ENCODE data around the gene IRX2. TPM values are rescaled to one million over a fixed set of nuclear protein-coding genes. Genes with fewer than 3 reads are reported as not detected.
A peak's percentile ranks its signal among the peaks of the same experiment; 100 is the strongest.

The IRX2 gene
- total RNA-seq: 4.2 and 6.0 TPM in 2 replicates
- long read RNA-seq: 0 reads

DNA sequence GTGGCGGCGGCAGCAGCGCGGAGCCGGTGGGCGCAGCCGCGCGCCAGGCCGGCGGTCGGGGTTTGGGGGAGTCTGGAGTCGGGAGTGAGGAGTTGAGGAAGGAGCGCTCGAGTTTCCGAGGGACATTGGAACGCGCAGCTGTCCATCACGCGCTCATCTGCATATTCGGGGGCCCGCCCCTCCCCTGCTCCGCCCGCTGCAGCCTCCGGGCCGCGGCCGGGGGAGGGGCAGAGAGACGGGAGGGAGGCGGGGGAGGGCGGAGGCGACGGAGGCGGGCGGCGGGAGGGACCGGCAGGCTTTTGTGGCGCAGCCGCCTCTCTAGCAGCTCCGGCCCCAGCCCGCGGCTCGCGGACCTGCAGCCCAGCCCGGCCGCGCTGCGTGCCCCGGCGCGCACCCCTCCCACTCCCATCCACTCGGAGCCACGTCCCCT lies at the start of gene IRX2:
Gene IRX2, minus strand, starts transcription at position 86 of the 430 bp plus-strand sequence. CDS start 264 bp downstream, outside the sequence.
- H3K27me3 Mint-ChIP-seq: peaks cover 66% of the 10 kb centered on the region
- TF ChIP-seq, protein P1, sequence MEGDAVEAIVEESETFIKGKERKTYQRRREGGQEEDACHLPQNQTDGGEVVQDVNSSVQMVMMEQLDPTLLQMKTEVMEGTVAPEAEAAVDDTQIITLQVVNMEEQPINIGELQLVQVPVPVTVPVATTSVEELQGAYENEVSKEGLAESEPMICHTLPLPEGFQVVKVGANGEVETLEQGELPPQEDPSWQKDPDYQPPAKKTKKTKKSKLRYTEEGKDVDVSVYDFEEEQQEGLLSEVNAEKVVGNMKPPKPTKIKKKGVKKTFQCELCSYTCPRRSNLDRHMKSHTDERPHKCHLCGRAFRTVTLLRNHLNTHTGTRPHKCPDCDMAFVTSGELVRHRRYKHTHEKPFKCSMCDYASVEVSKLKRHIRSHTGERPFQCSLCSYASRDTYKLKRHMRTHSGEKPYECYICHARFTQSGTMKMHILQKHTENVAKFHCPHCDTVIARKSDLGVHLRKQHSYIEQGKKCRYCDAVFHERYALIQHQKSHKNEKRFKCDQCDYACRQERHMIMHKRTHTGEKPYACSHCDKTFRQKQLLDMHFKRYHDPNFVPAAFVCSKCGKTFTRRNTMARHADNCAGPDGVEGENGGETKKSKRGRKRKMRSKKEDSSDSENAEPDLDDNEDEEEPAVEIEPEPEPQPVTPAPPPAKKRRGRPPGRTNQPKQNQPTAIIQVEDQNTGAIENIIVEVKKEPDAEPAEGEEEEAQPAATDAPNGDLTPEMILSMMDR (IDR thresholded peaks at IDR 0.05; ENCODE audit: unreplicated experiment): no peak
- H3K36me3 Mint-ChIP-seq (ENCODE audit: insufficient read depth): peaks cover 7% of the 10 kb centered on the region
- DNase-seq (ENCODE audit: low spot score, unreplicated experiment): peak; percentile 72
- H3K9me3 Mint-ChIP-seq (ENCODE audit: low read depth): peaks cover 3% of the 10 kb centered on the region
- H3K4me1 Mint-ChIP-seq (ENCODE audit: low read depth): peaks cover 11% of the 10 kb centered on the region
- peak within 1 kb of the TSS; percentile 70 for H3K4me3 Mint-ChIP-seq (ENCODE audit: low read depth)
- H3K27ac Mint-ChIP-seq: no peak within 1 kb of the TSS

DNA sequence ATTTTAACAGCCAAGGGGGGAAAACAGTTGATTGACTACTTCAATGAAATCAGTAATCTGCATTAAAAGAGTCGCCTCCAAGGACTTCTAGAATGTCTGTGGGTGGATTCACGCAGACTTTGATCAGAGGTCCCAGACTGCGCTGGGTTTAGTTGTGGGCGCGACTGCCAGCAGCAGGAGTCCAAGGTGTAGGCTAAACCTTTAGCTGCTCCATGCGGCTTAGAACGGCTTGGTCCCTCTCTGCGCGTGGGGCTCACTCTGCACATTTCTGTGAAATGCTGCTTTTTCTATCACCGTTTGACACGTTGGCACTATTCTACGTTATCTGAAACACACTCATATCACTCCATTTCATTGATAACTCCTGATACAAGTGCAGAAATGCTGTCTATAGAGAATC lies 48.6 kb upstream of the IRX2 start:
- TF ChIP-seq, protein P1 (IDR thresholded peaks at IDR 0.05; ENCODE audit: unreplicated experiment): no peak

GRCh38 chr5:2797981-2798380 lies 46.5 kb upstream of the IRX2 start:
- H3K4me3 Mint-ChIP-seq (ENCODE audit: low read depth): no peak overlapping the region
- peaks cover 5% of the 10 kb centered on the region for H3K9me3 Mint-ChIP-seq (ENCODE audit: low read depth)
- H3K4me1 Mint-ChIP-seq (ENCODE audit: low read depth): peaks cover 2% of the 10 kb centered on the region
- peaks cover 91% of the 10 kb centered on the region for H3K27me3 Mint-ChIP-seq
- TF ChIP-seq, protein P1 (IDR thresholded peaks at IDR 0.05; ENCODE audit: unreplicated experiment): no peak
- no peak overlapping the region for H3K27ac Mint-ChIP-seq
- no peak for DNase-seq (ENCODE audit: low spot score, unreplicated experiment)
- no peaks in the 10 kb centered on the region for H3K36me3 Mint-ChIP-seq (ENCODE audit: insufficient read depth)

More for the DNA sequence above, 48.6 kb upstream of the IRX2 start:
- peaks cover 2% of the 10 kb centered on the region for H3K4me1 Mint-ChIP-seq (ENCODE audit: low read depth)
- H3K9me3 Mint-ChIP-seq (ENCODE audit: low read depth): no peaks in the 10 kb centered on the region
- H3K4me3 Mint-ChIP-seq (ENCODE audit: low read depth): no peak overlapping the region
- H3K27ac Mint-ChIP-seq: no peak overlapping the region
- DNase-seq (ENCODE audit: low spot score, unreplicated experiment): no peak
- no peaks in the 10 kb centered on the region for H3K36me3 Mint-ChIP-seq (ENCODE audit: insufficient read depth)
- H3K27me3 Mint-ChIP-seq: peaks cover 92% of the 10 kb centered on the region

DNA sequence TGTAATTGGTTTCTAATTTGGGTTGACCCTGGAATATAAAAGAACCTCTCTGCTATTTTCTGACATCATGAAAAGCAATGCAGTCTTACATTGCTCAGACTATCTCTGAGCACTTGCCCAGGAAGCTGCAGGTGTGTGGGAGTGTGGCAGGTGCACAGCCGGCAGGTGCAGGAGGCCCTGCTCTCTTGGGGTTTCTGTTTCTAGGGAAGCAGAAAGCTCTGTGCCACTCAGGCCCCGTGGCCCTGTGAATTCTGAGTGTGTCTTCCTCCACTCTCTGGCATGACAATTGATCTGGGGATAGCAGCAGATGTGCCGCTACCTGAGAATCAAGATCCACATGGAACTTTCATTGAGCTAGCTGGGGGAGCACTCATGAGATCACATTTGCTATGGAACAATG lies 45.7 kb upstream of the IRX2 start:
- TF ChIP-seq, protein P1 (IDR thresholded peaks at IDR 0.05; ENCODE audit: unreplicated experiment): no peak
- H3K9me3 Mint-ChIP-seq (ENCODE audit: low read depth): peaks cover 5% of the 10 kb centered on the region
- no peak overlapping the region for H3K4me3 Mint-ChIP-seq (ENCODE audit: low read depth)
- no peaks in the 10 kb centered on the region for H3K36me3 Mint-ChIP-seq (ENCODE audit: insufficient read depth)
- no peak overlapping the region for H3K27ac Mint-ChIP-seq
- H3K27me3 Mint-ChIP-seq: peaks cover 88% of the 10 kb centered on the region
- no peak for DNase-seq (ENCODE audit: low spot score, unreplicated experiment)
- peaks cover 2% of the 10 kb centered on the region for H3K4me1 Mint-ChIP-seq (ENCODE audit: low read depth)

GRCh38 chr5:2783223-2783622 lies 31.7 kb upstream of the IRX2 start:
- Mint-ChIP-seq H3K27ac (no peak overlapping the region), H3K36me3 (ENCODE audit: insufficient read depth) (no peaks in the 10 kb centered on the region)
- DNase-seq (ENCODE audit: low spot score, unreplicated experiment): no peak

More at GRCh38 chr5:2783223-2783622, 31.7 kb upstream of the IRX2 start:
- Mint-ChIP-seq H3K27me3 (peaks cover 62% of the 10 kb centered on the region), H3K4me3 (ENCODE audit: low read depth) (no peak overlapping the region), H3K4me1 (ENCODE audit: low read depth) (peaks cover 3% of the 10 kb centered on the region), H3K9me3 (ENCODE audit: low read depth) (peaks cover 20% of the 10 kb centered on the region)
- TF ChIP-seq, protein P1 (IDR thresholded peaks at IDR 0.05; ENCODE audit: unreplicated experiment): no peak

All from progenitor cell of endocrine pancreas (in vitro differentiated cells).